Astrocyte (in vitro differentiated cells and primary cell): ENCODE measurements around the gene HPSE2. TPM values are rescaled to one million over a fixed set of nuclear protein-coding genes. Genes with fewer than 3 reads are reported as not detected.

ENCODE experiments used
- DNase-seq: peaks from one replicate; pipeline ENCODE4 v3.0.0-alpha.2; 2010; ENCODE audit warnings: low read depth
- FAIRE-seq: peaks from 2 replicates; lab custom pipeline; 2011; peaks lifted over from hg19 to GRCh38; lab: Jason Lieb, UNC
- H2AFZ ChIP-seq: 2 replicates; pipeline ENCODE4 v1.6.0; 2012; ENCODE audit warnings: low read depth, low read length, inconsistent platforms
- H3K27ac ChIP-seq: 2 replicates; pipeline ENCODE4 v1.5.1; 2011; ENCODE audit warnings: low read depth, low read length, inconsistent platforms
- H3K27me3 ChIP-seq: 2 replicates; pipeline ENCODE4 v1.6.0; 2011; ENCODE audit warnings: low read length, inconsistent platforms; ENCODE audit not compliant: insufficient read depth
- H3K36me3 ChIP-seq: 2 replicates; pipeline ENCODE4 v1.5.1; 2011; ENCODE audit warnings: low read length, inconsistent platforms; ENCODE audit not compliant: insufficient read depth
- H3K4me1 ChIP-seq: 2 replicates; pipeline ENCODE4 v1.5.1; 2011; ENCODE audit warnings: low read length, inconsistent platforms; ENCODE audit not compliant: insufficient read depth
- H3K4me2 ChIP-seq: 2 replicates; pipeline ENCODE4 v1.6.0; 2012; ENCODE audit warnings: low read length, inconsistent platforms
- H3K4me3 ChIP-seq: 2 replicates; pipeline ENCODE4 v1.5.1; 2011; ENCODE audit warnings: low read depth, mild to moderate bottlenecking, low read length, inconsistent platforms; ENCODE audit not compliant: insufficient read depth
- H3K79me2 ChIP-seq: 2 replicates; pipeline ENCODE4 v1.6.0; 2012; ENCODE audit warnings: mild to moderate bottlenecking, low read length, inconsistent platforms; ENCODE audit not compliant: insufficient read depth
- H3K9ac ChIP-seq: 2 replicates; pipeline ENCODE4 v1.6.0; 2012; ENCODE audit warnings: mild to moderate bottlenecking, low read length, inconsistent platforms
- H3K9me3 ChIP-seq: 2 replicates; pipeline ENCODE4 v1.5.1; 2012; ENCODE audit warnings: low read depth, mild to moderate bottlenecking, low read length, inconsistent platforms; ENCODE audit not compliant: insufficient read depth
- H4K20me1 ChIP-seq: 2 replicates; pipeline ENCODE4 v1.6.0; 2012; ENCODE audit warnings: low read length, inconsistent platforms; ENCODE audit not compliant: insufficient read depth
- H3K27ac Mint-ChIP-seq: one replicate; pipeline ENCODE4 v1.8.0; 2021; ENCODE audit warnings: mild to moderate bottlenecking, mixed read lengths; ENCODE audit not compliant: unreplicated experiment
- H3K27me3 Mint-ChIP-seq: one replicate; pipeline ENCODE4 v1.8.0; 2021; ENCODE audit warnings: low read depth, mixed read lengths; ENCODE audit not compliant: unreplicated experiment
- H3K36me3 Mint-ChIP-seq: one replicate; pipeline ENCODE4 v1.8.0; 2021; ENCODE audit warnings: low read depth, mixed read lengths; ENCODE audit not compliant: unreplicated experiment
- H3K4me1 Mint-ChIP-seq: one replicate; pipeline ENCODE4 v1.8.0; 2021; ENCODE audit warnings: low read depth, mixed read lengths; ENCODE audit not compliant: unreplicated experiment
- H3K4me3 Mint-ChIP-seq: one replicate; pipeline ENCODE4 v1.8.0; 2021; ENCODE audit warnings: mild to moderate bottlenecking, moderate library complexity, mixed read lengths; ENCODE audit not compliant: unreplicated experiment
- H3K9me3 Mint-ChIP-seq: one replicate; pipeline ENCODE4 v1.8.0; 2021; ENCODE audit warnings: mild to moderate bottlenecking, mixed read lengths; ENCODE audit not compliant: unreplicated experiment
- EZH2 ChIP-seq: IDR thresholded peaks from 2 replicates; pipeline ENCODE4 v1.6.1; 2012; ENCODE audit warnings: mild to moderate bottlenecking, low read length, inconsistent platforms; ENCODE audit not compliant: insufficient read depth
- total RNA-seq: library from RNA; stranded (reverse); gene quantifications from 2 replicates; pipeline ENCODE4 v1.2.1, GENCODE V29; 2021
- TF ChIP-seq, protein P1 (sequence below): IDR thresholded peaks from 2 replicates; pipeline ENCODE4 v1.5.1; 2011; ENCODE audit warnings: low read depth, mild to moderate bottlenecking, inconsistent platforms, low read length, moderate library complexity; ENCODE audit not compliant: insufficient read depth

Gene HPSE2
- total RNA-seq, 1 donor from 2014 or later: 0.14 TPM

DNA sequence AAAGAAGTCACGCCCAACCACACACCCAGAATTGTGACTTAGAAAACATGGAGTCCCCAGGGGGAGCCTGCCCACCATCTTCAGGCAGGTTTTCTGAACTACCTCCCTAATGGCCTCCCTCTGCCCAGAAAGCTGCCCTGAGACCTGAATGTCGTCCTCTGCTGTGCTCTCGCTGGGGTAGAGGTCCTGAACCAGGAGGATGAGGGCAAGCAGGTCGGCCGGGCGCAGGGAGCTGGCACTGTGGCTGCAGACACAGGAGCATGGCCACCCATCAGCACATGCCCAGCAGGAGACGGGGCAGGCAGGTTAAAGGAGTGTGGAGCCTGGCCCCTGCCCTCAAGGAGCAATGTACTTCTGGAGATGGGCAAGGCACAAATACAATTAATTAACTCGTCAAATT, 805.2 kb downstream of the HPSE2 start:
- no peaks in the 10 kb centered on the region for H4K20me1 ChIP-seq
- H3K36me3 ChIP-seq: peaks cover 16% of the 10 kb centered on the region
- H3K27ac ChIP-seq: no peak overlapping the region
- H3K9me3 Mint-ChIP-seq: peaks cover 5% of the 10 kb centered on the region
- H3K79me2 ChIP-seq: no peaks in the 10 kb centered on the region
- H3K27me3 Mint-ChIP-seq: no peaks in the 10 kb centered on the region
- no peak for TF ChIP-seq EZH2
- TF ChIP-seq, protein P1, sequence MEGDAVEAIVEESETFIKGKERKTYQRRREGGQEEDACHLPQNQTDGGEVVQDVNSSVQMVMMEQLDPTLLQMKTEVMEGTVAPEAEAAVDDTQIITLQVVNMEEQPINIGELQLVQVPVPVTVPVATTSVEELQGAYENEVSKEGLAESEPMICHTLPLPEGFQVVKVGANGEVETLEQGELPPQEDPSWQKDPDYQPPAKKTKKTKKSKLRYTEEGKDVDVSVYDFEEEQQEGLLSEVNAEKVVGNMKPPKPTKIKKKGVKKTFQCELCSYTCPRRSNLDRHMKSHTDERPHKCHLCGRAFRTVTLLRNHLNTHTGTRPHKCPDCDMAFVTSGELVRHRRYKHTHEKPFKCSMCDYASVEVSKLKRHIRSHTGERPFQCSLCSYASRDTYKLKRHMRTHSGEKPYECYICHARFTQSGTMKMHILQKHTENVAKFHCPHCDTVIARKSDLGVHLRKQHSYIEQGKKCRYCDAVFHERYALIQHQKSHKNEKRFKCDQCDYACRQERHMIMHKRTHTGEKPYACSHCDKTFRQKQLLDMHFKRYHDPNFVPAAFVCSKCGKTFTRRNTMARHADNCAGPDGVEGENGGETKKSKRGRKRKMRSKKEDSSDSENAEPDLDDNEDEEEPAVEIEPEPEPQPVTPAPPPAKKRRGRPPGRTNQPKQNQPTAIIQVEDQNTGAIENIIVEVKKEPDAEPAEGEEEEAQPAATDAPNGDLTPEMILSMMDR: no peak
- peaks cover 12% of the 10 kb centered on the region for H3K4me1 ChIP-seq
- H3K9ac ChIP-seq: no peak overlapping the region
- DNase-seq: no peak
- no peak overlapping the region for H3K4me2 ChIP-seq
- H3K9me3 ChIP-seq: peaks cover 3% of the 10 kb centered on the region
- H3K4me3 Mint-ChIP-seq: no peak overlapping the region
- H3K27ac Mint-ChIP-seq: no peak overlapping the region
- no peak overlapping the region for H2AFZ ChIP-seq
- FAIRE-seq: no peak
- H3K4me3 ChIP-seq: no peak overlapping the region
- no peaks in the 10 kb centered on the region for H3K27me3 ChIP-seq
- H3K4me1 Mint-ChIP-seq: peaks cover 8% of the 10 kb centered on the region
- H3K36me3 Mint-ChIP-seq: peaks cover 29% of the 10 kb centered on the region

- Histone ChIP-seq H3K4me1 (peaks cover 6% of the 10 kb centered on the region), H3K36me3 (peaks cover 18% of the 10 kb centered on the region), H3K4me3 (no peak overlapping the region), H3K79me2 (no peaks in the 10 kb centered on the region), H3K9me3 (peaks cover 3% of the 10 kb centered on the region), H3K27me3 (no peaks in the 10 kb centered on the region), H4K20me1 (no peaks in the 10 kb centered on the region), H3K9ac (no peak overlapping the region), H3K4me2 (no peak overlapping the region), H3K27ac (no peak overlapping the region), H2AFZ (no peak overlapping the region)
- peaks cover 5% of the 10 kb centered on the region for H3K4me1 Mint-ChIP-seq
- H3K9me3 Mint-ChIP-seq: peaks cover 5% of the 10 kb centered on the region
- FAIRE-seq (no peak), DNase-seq (no peak)
- no peak overlapping the region for H3K4me3 Mint-ChIP-seq
- H3K36me3 Mint-ChIP-seq: peaks cover 25% of the 10 kb centered on the region
- TF ChIP-seq, protein P1: no peak
- no peak for TF ChIP-seq EZH2
- H3K27me3 Mint-ChIP-seq: no peaks in the 10 kb centered on the region
- H3K27ac Mint-ChIP-seq: no peak overlapping the region
These were observed 806.2 kb downstream of the HPSE2 start for GRCh38 chr10:98429320-98430072.

- Mint-ChIP-seq H3K27me3 (no peaks in the 10 kb centered on the region), H3K27ac (no peak overlapping the region), H3K4me3 (no peak overlapping the region), H3K4me1 (no peaks in the 10 kb centered on the region), H3K36me3 (peaks cover 18% of the 10 kb centered on the region), H3K9me3 (peaks cover 5% of the 10 kb centered on the region)
- no peak overlapping the region for H2AFZ ChIP-seq
- H3K79me2 ChIP-seq: no peaks in the 10 kb centered on the region
- no peak overlapping the region for H3K4me3 ChIP-seq
- no peaks in the 10 kb centered on the region for H3K4me1 ChIP-seq
- no peaks in the 10 kb centered on the region for H4K20me1 ChIP-seq
- TF ChIP-seq EZH2: no peak
- TF ChIP-seq, protein P1: no peak
- no peak for FAIRE-seq
- no peak overlapping the region for H3K27ac ChIP-seq
- H3K27me3 ChIP-seq: no peaks in the 10 kb centered on the region
- H3K9ac ChIP-seq: no peak overlapping the region
- DNase-seq: no peak
- peaks cover 2% of the 10 kb centered on the region for H3K9me3 ChIP-seq
- no peak overlapping the region for H3K4me2 ChIP-seq
- H3K36me3 ChIP-seq: peaks cover 12% of the 10 kb centered on the region
These were observed 808.6 kb downstream of the HPSE2 start for GRCh38 chr10:98427011-98427515.
